Cardiac fibroblast (primary cell): ENCODE data around the gene MAGED1.

Experiments used
- DNase-seq, 2 donors: peaks; one replicate each; pipeline versions ENCODE4 v3.0.0 to v3.0.0-alpha.2; 2010; ENCODE audit warnings: low read depth in 2 of 2
- H3K4me3 ChIP-seq, 2 donors: replicated peaks in 1 of 2; 1 replicate in 1 of 2; 2 replicates in 1 of 2; pipeline ENCODE4 v1.5.1; 2011; ENCODE audit warnings: low read depth in 2 of 2, low read length in 2 of 2, mild to moderate bottlenecking in 2 of 2, moderate library complexity in 1 of 2
- CTCF ChIP-seq: IDR thresholded peaks from one replicate; pipeline ENCODE4 v1.5.1; 2011; ENCODE audit warnings: low read depth, mild to moderate bottlenecking, low read length, inconsistent platforms

Gene MAGED1

GRCh38 chrX:51874123-51874522, 19.3 kb upstream of the MAGED1 start:
- no peak for DNase-seq
- no peak overlapping the region for H3K4me3 ChIP-seq
- no peak for TF ChIP-seq CTCF

GRCh38 chrX:51876441-51876840, 17.0 kb upstream of the MAGED1 start:
- no peak overlapping the region for H3K4me3 ChIP-seq
- no peak for TF ChIP-seq CTCF
- peak; percentile 60 to 64 for DNase-seq

- no peak for TF ChIP-seq CTCF
- H3K4me3 ChIP-seq, result no peak overlapping the region
- DNase-seq, result no peak
Observed at GRCh38 chrX:51878056-51878455, 15.4 kb upstream of the MAGED1 start.

- no peak for TF ChIP-seq CTCF
- H3K4me3 ChIP-seq, result no peak overlapping the region
- no peak for DNase-seq
Observed at GRCh38 chrX:51889851-51890250, 3.6 kb upstream of the MAGED1 start.

- DNase-seq, result no peak
- no peak overlapping the region for H3K4me3 ChIP-seq
- TF ChIP-seq CTCF, result no peak
Observed at GRCh38 chrX:51891245-51891644, 2.2 kb upstream of the MAGED1 start.

- TF ChIP-seq CTCF, result no peak
- no peak overlapping the region for H3K4me3 ChIP-seq
- peak; percentile 82 to 83 for DNase-seq
Observed at GRCh38 chrX:51891821-51892551, 1.4 kb upstream of the MAGED1 start.
